HG02973 (cell line): ENCODE results near the gene MYO1H.
"Not testable (repeated sequence)": the region's sequence is repeated elsewhere in the genome, so short reads cannot be mapped to it uniquely, and the experiment has no call there.

Experiments
- ATAC-seq: cut with Tn5 transposase; IDR thresholded peaks from one replicate; pipeline ENCODE4 v1.9.1; 2021; ENCODE audit warnings: moderate library complexity; ENCODE audit not compliant: unreplicated experiment

MYO1H gene

DNA sequence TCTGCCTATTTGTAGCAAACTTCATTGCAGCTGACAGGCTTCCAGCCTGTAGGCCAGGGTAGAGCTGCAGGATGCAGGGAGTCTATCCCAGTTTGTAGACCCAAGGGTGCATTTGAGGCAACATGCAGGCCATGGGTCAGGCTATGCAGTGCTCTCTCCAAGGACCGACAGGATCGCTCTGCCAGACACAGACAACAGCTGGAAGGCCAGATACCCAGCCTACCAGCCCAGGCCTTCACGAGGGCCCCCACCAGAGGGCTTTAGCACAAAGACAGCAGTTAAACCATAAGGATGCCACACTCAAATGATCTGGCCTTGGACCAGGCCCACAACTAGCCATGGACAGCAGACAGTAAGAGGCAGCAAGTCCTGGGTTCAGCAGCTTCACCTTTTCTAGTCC is 119.1 kb downstream of the MYO1H start:
- no peak for ATAC-seq

DNA sequence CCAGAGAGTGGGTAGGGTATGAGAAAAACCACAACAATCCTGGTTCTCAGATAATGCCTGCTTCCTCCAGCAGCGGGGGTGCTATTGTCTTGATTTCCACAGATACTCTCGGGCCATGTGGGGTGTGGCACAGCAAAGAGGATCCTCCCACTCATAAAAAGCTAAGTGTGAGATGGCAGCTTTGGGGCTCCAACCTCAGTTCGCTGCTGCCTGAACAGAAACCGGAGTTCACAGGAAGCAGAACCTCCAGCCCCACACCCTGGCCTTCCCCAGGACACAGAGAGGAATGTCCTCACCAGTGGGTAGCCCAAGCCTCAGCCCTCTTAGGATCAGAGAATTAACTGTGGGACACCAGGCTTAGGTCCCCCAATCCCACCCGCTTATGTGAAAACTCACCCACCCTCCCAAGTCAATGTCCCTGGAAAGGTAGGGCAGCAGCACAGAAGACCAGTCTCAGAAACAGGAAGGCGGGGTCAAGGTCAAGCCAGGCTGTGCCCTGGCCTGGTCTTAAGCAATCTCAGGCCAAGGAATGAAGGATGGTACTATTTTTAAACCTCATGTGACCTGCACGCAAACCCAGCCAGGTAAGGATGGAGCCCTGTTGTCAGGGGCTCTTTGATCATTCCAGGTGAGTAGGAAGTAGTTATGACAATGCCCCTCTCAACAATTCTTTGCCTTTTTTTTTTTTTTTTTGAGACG is 120.4 kb downstream of the MYO1H start:
- no peak for ATAC-seq

DNA sequence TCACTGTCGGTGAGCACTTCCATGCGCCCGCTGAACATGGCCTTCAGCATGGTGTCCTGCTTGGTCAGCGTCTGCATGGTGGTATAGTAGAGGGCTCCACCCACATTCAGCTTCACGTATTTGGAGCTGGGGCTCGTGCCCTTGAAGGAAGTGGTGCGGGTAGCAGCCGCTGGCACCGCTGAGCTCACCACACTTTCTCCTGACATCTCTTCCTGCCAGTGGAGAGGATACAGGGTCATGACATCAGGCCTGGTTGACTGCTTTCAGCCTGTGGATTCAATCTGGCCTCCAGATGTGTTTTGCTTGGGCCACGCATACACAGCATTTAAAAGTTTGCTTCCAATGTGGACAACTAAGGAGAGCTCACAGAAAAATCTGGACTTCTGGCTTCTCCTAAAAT is 121.8 kb downstream of the MYO1H start:
- ATAC-seq = no peak

DNA sequence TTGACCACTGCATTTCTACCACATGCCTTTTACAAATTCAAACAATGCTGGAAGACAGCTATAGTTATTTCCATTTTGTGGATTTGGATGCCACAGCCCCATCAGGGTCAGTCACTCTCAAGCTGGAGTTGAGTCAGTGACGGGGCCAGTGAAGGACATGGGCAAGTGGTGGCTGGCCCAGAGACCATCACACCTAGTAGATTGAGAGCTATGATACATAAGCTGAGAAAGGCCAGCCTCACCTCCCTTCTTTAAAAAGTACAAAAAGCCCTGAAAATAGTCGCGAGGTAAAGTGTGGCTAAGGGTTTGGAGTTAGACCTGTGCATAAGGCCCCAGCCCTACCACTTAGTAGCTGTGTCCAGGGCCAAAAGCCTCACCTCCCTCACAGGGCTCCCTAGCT is 125.3 kb downstream of the MYO1H start:
- no peak for ATAC-seq

DNA sequence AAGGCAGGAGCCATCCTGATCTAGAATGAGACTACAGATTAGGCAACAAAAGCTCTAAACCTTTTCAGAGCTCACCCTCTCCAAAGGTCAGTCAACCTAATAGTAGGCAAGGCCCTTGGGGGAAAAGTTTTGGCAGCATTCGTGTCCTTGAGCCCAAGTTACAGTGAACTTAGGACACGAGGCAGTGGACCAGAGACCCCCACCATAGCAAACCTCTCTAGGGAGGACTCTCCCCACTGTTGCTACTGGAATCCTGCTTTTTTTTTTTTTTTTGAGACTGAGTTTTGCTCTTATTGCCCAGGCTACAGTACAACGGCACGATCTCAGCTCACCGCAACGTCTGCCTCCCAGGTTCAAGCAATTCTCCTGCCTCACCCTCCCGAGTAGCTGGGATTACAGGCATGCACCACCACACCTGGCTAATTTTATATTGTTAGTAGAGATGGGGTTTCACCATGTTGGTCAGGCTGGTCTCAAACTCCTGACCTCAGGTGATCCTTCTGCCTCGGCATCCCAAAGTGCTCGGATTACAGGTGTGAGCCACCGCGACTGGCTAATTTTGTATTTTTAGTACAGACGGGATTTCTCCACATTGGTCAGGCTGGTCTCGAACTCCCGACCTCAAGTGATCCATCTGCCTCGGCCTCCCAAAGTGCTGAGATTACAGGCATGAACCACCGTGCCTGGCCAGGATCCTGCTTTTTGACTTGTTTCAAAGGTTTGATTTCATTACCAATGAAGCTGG is 126.0 kb downstream of the MYO1H start:
- not testable (repeated sequence) for ATAC-seq

DNA sequence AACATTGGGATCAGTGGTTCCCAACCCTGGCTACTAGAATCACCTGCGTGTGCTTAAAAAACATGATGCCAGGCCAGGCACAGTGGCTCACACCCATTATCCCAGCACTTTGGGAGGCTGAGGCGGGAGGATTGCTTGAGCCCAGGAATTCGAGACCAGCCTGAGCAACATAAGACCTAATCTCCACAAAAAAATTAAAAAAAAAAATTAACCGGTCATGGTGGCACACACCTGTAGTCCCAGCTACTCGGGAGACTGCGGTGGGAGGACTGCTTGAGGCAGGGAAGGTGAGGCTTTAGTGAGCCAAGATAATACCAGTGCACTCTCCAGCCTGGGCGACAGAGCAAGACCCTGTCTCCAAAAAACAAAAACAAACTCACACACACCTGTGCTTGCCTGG is 127.4 kb downstream of the MYO1H start:
- no peak for ATAC-seq

DNA sequence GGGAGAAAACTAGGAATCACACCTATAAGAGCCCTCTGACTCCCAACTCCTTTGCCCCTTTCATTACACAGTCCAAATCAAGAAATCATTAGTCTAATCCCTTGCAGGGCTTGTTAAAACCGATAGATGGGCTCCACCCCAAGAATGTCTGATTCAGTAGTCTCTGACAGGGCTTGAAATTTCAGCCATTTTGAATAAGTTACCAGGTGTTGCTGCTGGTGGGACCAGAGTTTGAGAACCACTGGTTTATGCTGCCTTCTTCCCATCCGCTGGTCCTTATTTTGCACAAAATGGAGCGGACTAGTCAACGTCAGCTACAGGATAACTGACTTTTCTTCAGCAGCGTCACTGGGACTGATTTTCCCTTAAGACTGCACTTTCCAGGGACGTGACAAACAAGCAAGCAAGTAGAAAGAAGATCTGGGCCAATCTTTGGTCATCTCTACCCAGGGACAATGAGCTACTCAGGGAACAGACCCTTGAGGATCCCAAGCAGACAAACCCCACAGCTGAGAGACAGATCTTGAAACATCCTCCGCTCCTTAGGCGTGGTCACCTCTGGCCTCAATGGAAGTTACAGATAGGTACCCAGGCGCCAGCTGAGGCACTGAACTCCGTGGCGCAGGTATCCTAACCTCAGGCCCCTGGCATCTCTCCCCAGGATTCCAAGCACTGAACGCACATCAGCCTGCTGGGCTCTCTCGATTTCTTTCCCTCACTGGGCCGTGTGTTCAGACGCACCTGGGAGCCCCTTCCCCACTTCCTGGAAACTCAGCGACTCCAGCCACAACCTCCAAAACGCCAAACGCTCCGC is 128.5 kb downstream of the MYO1H start:
- ATAC-seq = no peak

DNA sequence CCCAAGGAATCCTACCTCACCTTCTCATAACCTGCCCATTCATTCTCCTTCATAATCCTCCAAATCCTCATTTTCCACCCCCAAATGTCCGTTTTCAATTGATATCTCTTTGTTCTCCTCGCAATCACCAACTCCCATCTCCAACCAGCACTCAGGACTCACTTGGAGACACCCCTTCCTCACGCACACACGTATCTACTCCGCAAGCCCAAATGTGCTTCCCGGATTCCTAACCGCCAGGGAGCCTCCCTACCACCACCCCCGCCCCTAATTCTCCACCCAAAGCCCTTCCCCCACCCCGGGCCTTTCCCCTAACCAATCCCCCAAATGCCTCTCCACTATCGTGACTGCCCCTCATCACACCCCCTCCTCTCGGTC is 129.1 kb downstream of the MYO1H start:
- ATAC-seq = no peak

DNA sequence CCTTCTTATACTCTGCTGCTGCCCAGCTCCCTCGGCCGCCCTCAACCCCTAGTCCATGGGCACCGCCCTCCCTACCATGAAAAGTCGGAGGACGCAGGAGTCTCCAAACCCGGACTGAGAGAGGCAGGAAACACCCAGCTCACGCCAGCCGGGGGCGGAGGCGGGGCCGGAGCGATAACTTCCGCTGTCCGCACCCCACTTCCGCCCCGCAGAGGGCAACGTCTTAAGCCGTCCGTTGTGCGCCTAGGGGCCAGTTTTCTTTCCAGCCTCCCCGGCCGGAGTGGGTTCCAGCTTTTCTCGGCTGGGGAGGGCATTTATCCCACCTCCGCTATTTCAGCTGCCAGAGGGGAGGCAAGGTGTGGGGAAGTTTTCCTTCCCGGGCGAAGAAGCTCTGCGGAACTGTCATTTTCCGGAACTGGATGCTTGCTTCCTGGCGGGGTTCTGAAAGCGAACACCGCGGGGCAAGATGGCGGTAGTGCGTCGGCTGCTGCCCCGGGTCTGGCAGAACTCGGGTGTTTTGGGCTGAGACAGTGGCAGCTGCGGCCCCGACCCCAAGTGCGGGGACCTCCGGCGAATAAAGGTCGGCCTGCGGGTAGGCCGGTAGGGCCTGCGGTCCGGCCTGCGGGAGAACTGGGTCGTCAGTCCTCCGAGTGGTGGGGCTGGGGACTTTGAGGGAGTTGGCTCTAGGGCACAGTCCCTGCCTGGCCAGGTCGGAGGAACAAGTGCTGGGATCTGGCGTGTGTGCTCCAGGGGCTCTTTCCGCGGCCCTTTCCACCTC is 129.7 kb downstream of the MYO1H start, which contains the start of the genes KCTD10 and UBE3B:
TSS of gene KCTD10 (minus strand) at position 116 of the 778 bp plus-strand sequence. CDS start at position 78, 38 bp downstream.
TSS of gene UBE3B (plus strand) at position 450 of the 778 bp plus-strand sequence. CDS start 5,918 bp downstream, outside the sequence.
- ATAC-seq = peak; percentile 84

DNA sequence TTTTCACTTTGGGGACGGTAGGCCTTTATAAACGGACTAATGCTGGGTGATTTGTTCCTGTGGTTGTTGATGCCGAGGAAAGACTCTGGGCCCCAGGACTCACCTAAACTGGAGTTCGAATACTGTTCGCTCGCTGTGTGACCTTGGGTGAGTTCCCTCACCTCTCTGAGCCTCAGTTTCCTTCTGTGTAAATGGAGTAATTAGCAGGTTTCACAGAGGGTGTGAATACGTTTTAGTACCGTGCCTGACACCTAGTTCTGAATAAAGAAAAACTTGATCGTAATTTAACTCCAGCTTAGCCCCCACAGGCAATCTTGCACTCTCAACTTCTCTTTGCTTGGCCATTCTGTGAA is 130.2 kb downstream of the MYO1H start:
- no peak for ATAC-seq

DNA sequence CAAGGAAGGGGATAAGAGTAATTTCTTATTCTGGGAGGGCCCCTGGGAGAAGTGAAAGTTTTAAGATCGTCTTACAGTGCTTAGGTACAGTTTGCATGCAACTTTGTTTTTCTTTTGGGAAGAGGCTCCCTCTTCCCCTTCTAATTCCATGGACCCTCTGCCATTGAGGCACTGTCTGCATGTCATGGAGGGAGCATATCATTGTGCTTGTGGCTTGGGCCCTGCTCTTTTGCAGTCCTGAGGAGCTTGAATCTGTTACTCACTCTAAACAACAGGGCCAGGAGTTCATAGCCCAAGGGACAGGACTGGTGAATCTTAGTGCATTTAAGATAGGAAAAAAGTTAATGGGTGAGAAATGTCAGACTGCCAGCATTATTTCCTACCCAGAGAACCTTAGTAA is 132.1 kb downstream of the MYO1H start:
- no peak for ATAC-seq

DNA sequence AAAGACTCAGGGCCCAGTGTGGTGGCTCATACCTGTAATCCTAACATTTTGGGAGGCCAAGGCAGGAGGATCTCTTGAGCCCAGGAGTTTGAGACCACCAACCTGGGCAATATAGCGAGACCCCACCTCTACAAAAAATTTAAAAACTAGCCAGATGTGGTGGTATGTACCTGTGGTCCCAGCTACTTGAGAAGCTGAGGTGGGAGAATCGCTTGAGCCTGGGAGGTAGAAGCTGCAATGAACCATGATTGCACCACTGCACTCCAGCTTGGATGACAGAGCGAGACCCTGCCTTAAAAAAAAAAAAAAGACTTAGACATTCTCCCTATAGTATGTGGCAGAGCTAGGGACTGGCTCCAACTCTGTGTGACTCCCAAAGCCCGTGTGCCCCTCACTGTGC is 132.7 kb downstream of the MYO1H start:
- no peak for ATAC-seq

DNA sequence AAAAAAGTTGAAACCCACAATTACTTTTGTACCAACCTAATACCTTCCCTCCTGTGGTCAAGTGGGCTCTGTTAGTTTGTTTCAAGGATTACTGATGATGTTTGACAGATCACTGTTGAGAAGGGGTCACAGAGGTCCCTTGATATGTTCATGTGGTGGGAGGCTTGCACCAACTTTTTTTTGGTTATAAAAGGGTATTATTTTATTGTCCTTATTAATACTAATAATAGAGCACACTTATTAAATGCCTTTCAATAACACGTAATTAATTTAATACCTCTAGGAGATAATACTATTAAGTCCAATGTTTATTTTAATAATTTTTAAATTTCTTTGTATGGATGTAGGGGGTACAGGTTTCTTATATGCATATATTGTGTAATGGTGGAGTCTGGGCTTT is 134.2 kb downstream of the MYO1H start:
- no peak for ATAC-seq

DNA sequence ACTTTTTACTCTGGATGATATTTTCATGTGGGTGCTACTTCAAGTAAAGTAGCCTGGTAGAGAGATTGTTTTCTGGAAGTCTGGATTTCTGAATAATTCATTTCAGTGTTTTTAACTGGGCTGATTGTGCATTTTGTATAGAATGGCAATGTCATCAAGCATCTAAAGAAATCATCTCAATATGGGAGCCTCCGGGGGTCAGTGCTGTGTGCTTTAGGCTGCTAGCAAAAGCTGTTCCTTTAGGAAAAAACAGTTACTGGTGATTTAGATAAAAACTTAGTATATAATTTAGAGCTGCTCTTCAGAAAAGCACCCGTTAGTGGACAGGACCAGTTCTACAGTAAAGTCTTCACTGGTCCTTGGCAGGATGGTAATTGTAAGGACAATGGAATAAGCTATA is 134.8 kb downstream of the MYO1H start:
- no peak for ATAC-seq

DNA sequence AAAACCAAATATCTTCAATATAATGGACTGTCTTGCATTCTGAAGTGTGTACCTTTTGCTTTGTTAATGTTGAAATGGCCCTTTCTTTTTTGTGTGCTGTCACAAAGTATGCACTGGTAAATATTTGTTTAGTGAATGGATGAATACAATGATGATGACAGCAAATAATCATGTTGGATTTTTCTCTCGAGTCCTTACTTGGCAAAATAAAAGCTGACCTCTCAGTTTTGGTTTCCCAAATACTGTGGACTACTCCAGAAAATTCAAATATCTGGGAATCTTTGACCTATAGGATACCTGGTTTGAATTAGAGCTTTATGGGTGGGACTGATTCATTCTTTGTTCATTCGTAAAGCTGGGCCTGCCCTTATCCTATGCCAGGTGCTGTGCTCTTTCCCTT is 135.2 kb downstream of the MYO1H start:
- ATAC-seq = no peak

DNA sequence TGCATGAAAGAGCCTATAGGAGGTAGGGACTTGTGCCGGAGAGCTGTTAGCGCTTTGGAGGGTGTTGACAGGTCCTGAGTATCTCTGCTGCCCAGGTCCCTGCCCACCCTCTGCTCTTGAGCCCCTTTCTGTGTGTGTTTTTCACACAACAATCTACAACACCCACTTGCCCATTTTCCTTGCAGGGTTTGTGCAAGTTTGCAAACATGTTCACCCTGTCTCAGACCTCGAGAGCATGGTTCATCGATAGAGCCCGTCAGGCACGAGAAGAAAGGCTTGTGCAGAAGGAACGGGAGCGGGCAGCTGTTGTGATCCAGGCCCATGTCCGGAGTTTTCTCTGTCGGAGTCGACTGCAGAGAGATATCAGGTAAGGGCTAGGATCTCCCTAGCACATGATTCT is 135.6 kb downstream of the MYO1H start:
- no peak for ATAC-seq

DNA sequence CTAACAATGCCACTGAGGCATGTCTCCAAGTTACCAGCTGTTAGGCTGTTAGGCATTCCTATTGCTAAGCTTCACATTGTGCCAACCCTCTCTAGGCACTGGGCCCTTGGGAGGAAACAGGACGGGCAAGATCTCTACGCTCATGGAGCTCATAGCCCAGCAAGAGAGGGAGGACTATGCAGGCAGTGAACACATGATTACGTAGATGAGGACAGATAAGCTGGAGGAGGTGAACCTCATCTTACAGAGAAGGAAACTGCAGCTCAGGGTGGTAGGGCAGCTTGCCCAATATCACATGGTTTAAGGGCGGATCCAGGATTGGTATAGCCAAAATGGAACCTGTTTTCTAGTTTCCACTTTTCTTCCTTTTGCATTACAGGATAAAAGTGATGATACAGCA is 137.5 kb downstream of the MYO1H start:
- no peak for ATAC-seq

DNA sequence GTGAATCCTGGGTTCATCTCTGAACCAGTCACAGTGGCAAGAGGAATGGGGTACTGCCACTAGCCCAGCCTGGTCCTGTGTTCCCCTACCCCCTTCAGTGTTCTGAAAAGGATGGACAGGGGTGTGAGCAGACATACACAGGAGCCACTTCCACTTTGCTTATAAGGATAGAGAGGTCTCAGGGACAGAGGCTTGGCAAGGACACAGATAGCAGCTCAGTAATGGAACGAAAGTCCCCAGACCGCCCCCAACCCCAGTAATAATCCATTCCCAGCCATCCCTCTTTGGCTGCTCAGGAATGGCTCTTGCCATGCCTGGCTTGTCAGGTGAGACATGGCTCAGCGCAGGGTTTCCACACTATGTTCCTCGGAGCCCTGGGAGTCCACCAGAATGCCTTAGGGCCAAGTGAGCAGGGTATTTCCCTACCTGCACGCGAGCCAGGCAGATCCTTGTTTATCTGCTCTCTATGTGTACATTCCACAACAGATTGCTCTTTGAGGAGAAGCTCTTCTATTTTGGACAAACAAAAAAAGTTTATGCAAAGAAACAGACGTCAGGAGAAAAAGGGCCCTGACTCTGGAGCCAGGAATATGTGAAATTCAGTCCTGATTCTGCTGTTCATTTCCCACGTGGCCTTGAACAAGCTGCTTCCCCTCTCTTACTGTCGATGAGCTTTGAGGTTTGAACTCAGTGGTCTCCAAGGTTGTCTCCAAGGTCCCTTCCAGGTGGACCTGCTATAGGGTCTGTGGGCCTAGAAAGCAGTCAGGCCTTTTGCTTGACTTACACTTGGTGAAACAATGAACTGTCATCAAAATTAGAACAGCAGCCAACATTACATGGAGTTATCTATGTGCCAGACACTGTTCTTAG is 139.7 kb downstream of the MYO1H start:
- ATAC-seq = no peak

DNA sequence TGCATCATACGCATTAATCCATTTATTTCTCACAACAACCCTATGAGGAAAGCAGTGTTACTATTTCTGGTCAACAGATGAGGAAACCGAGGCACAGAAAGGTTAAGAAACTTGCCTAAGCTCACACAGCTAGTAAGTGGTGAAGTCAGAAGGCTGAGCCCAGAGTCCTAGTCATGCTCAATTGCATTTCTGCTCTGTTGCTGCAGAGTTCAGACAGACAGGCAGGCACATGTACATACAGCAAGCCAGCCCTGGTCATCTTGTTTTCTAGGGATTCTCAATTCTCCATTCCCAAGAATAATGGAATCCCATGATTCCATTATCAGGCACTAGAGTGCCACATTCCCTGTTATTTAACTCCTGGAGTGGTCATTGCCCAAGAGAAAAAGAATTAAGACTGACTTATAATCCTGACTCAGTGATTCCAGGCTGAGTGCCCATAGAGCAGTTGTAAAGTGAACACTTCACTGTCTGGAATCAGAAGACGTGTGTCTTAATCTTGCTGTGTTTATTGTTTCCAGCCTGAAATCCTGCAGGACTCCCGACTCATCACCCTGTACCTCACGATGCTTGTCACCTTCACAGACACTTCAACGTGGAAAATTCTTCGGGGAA is 140.5 kb downstream of the MYO1H start:
- no peak for ATAC-seq
